Measurements from ENCODE around the gene ANAPC10.

The ANAPC10 gene

GRCh38 chr4:144948421-144948820 is 149.6 kb downstream of the ANAPC10 start:
- no peak for ATAC-seq
- TF ChIP-seq OSR1 (CRISPR knock-in tag; IDR thresholded peaks at IDR 0.05) (no peak), TOX (CRISPR knock-in tag; IDR thresholded peaks at IDR 0.05; ENCODE audit: borderline replicate concordance) (no peak), ZNF70 (CRISPR knock-in tag; IDR thresholded peaks at IDR 0.05) (no peak), SNAI2 (CRISPR knock-in tag; IDR thresholded peaks at IDR 0.05) (no peak), CREB5 (CRISPR knock-in tag; IDR thresholded peaks at IDR 0.05; ENCODE audit: low read depth) (no peak), ZFP3 (CRISPR knock-in tag; IDR thresholded peaks at IDR 0.05) (no peak), ESRRG (CRISPR knock-in tag; IDR thresholded peaks at IDR 0.05) (no peak), ZC3H10 (CRISPR knock-in tag; IDR thresholded peaks at IDR 0.05) (no peak), BACH2 (CRISPR knock-in tag; IDR thresholded peaks at IDR 0.05; ENCODE audit: borderline replicate concordance) (no peak), POU6F1 (CRISPR knock-in tag; IDR thresholded peaks at IDR 0.05; ENCODE audit: borderline replicate concordance, low read depth) (no peak), GLIS3 (CRISPR knock-in tag; IDR thresholded peaks at IDR 0.05) (no peak)

- TF ChIP-seq CREB5 (CRISPR knock-in tag; IDR thresholded peaks at IDR 0.05; ENCODE audit: low read depth) (no peak), SNAI2 (CRISPR knock-in tag; IDR thresholded peaks at IDR 0.05) (no peak), PATZ1 (CRISPR knock-in tag; IDR thresholded peaks at IDR 0.05; ENCODE audit: borderline replicate concordance) (no peak), ZFP3 (CRISPR knock-in tag; IDR thresholded peaks at IDR 0.05) (no peak), ZC3H10 (CRISPR knock-in tag; IDR thresholded peaks at IDR 0.05) (no peak), ZNF565 (CRISPR knock-in tag; conservative IDR thresholded peaks at IDR 0.05; ENCODE audit: low read depth) (no peak), ARNTL (CRISPR knock-in tag; IDR thresholded peaks at IDR 0.05; ENCODE audit: borderline replicate concordance, low read depth) (no peak), CSRNP3 (CRISPR knock-in tag; IDR thresholded peaks at IDR 0.05) (no peak), PPARA (CRISPR knock-in tag; IDR thresholded peaks at IDR 0.05; ENCODE audit: borderline replicate concordance) (no peak), CSDC2 (CRISPR knock-in tag; IDR thresholded peaks at IDR 0.05) (no peak), OSR1 (CRISPR knock-in tag; IDR thresholded peaks at IDR 0.05) (no peak), ZNF8 (CRISPR knock-in tag; IDR thresholded peaks at IDR 0.05) (no peak)
These were observed 150.0 kb downstream of the ANAPC10 start for GRCh38 chr4:144948009-144948408.

More at GRCh38 chr4:144948009-144948408, 150.0 kb downstream of the ANAPC10 start:
- ATAC-seq, result no peak
